ENCODE measurements around the gene TMEM132C.

- TF ChIP-seq MTA3 (CRISPR knock-in tag; IDR thresholded peaks at IDR 0.05), result no peak
- no peak for TF ChIP-seq ZNF280D (CRISPR knock-in tag; IDR thresholded peaks at IDR 0.05)
- TF ChIP-seq RNF219 (CRISPR knock-in tag; IDR thresholded peaks at IDR 0.05), result no peak
- TF ChIP-seq, protein P1, sequence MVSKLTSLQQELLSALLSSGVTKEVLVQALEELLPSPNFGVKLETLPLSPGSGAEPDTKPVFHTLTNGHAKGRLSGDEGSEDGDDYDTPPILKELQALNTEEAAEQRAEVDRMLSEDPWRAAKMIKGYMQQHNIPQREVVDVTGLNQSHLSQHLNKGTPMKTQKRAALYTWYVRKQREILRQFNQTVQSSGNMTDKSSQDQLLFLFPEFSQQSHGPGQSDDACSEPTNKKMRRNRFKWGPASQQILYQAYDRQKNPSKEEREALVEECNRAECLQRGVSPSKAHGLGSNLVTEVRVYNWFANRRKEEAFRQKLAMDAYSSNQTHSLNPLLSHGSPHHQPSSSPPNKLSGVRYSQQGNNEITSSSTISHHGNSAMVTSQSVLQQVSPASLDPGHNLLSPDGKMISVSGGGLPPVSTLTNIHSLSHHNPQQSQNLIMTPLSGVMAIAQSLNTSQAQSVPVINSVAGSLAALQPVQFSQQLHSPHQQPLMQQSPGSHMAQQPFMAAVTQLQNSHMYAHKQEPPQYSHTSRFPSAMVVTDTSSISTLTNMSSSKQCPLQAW (CRISPR knock-in tag; IDR thresholded peaks at IDR 0.05), result no peak
- TF ChIP-seq POLR2G (IDR thresholded peaks at IDR 0.05; ENCODE audit: low read depth, low read length), result no peak
- no peak for TF ChIP-seq BRCA1 (CRISPR knock-in tag; IDR thresholded peaks at IDR 0.05)
- TF ChIP-seq HOXA7 (CRISPR knock-in tag; IDR thresholded peaks at IDR 0.05), result no peak
- no peak for TF ChIP-seq NR2F2 (IDR thresholded peaks at IDR 0.05; ENCODE audit: borderline replicate concordance, low read depth)
- TF ChIP-seq, protein P2, sequence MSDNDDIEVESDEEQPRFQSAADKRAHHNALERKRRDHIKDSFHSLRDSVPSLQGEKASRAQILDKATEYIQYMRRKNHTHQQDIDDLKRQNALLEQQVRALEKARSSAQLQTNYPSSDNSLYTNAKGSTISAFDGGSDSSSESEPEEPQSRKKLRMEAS (IDR thresholded peaks at IDR 0.05), result no peak
- TF ChIP-seq, protein P3, sequence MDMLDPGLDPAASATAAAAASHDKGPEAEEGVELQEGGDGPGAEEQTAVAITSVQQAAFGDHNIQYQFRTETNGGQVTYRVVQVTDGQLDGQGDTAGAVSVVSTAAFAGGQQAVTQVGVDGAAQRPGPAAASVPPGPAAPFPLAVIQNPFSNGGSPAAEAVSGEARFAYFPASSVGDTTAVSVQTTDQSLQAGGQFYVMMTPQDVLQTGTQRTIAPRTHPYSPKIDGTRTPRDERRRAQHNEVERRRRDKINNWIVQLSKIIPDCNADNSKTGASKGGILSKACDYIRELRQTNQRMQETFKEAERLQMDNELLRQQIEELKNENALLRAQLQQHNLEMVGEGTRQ (IDR thresholded peaks at IDR 0.05; ENCODE audit: low read depth, low read length), result no peak
- TF ChIP-seq, protein P3 (CRISPR knock-in tag; IDR thresholded peaks at IDR 0.05; ENCODE audit: borderline replicate concordance), result no peak
- TF ChIP-seq POLR2A (IDR thresholded peaks at IDR 0.05; ENCODE audit: insufficient read depth in 1 of 2, low read depth in 2 of 2, low read length in 2 of 2), result no peak
- no peak for TF ChIP-seq U2AF1 (optimal IDR thresholded peaks at IDR 0.05; ENCODE audit: low read depth, low read length)
- no peak for TF ChIP-seq XRCC5 (optimal IDR thresholded peaks at IDR 0.05; ENCODE audit: low read length)
- no peak for TF ChIP-seq EP300 (IDR thresholded peaks at IDR 0.05; ENCODE audit: low read depth in 2 of 2, low read length in 2 of 2)
- no peak for TF ChIP-seq EP300 (CRISPR knock-in tag; IDR thresholded peaks at IDR 0.05; ENCODE audit: borderline replicate concordance)
Measured at GRCh38 chr12:128619263-128619662, 352.3 kb downstream of the TMEM132C start.
